Measurements from ENCODE around the gene INTS1.
"Not testable (repeated sequence)": the region's sequence is repeated elsewhere in the genome, so short reads cannot be mapped to it uniquely, and the experiment has no call there.

INTS1 gene

DNA sequence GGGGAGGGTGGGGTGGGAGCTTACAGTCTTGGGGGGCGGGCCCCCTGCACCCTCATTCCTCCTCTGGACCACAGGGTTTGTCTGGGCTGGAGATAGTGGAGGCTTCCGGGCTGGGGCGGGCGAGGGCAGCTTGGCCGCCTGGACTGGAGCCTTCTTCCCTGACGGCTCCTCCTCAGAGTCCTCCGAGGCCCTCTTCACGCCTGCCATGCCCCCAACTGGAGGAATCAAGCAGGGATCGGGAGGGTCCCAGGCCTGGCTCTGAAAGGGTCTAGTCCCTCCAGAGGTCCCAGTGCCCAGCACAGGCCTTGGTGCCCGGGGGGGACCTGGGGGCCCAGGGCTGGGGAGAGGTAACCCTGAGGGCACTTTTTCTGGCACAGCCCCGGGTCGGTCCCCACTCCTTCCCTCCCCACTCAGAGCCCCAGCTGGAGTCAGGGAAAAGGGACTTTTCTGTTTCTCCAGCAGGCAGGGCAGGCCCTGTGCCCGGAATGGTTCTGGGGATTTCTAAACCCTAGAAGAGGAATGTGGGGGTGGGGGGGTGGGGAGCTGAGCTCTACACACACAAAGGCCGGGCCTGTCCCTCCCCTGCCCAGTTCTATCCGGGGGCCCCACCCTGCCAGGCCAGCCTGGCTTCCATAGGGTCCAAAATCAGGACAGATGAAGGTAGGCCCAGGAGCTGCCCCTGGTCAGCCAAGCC is 56.5 kb downstream of the INTS1 start:
- Histone ChIP-seq H3K27ac (ENCODE audit: low read depth, low read length, poor library complexity, severe bottlenecking) (no peak overlapping the region), H3F3A (ENCODE audit: insufficient read depth, low read length) (no peaks in the 10 kb centered on the region), H4K20me1 (ENCODE audit: insufficient read depth, low read length) (no peaks in the 10 kb centered on the region), H3K9me3 (ENCODE audit: low read length) (no peaks in the 10 kb centered on the region), H2AFZ (ENCODE audit: low read length) (no peak overlapping the region), H3K4me2 (ENCODE audit: low read length) (no peak overlapping the region), H3K4me1 (ENCODE audit: insufficient read depth, low read length, severe bottlenecking) (no peaks in the 10 kb centered on the region), H3K9ac (ENCODE audit: low read length) (no peak overlapping the region), H3K79me2 (ENCODE audit: insufficient read depth, low read length) (no peaks in the 10 kb centered on the region), H3K27me3 (ENCODE audit: insufficient read depth, low read length) (no peaks in the 10 kb centered on the region; the same call in 1 of the 2 replicates), H3K4me3 (ENCODE audit: low read depth, low read length, poor library complexity, severe bottlenecking) (no peak overlapping the region), H3K9me2 (ENCODE audit: low read depth, low read length) (no peaks in the 10 kb centered on the region), H3K36me3 (ENCODE audit: insufficient read depth, low read length) (no peaks in the 10 kb centered on the region)
- no peak for TF ChIP-seq EZH2 (IDR thresholded peaks at IDR 0.05; ENCODE audit: borderline replicate concordance, low read length)
- TF ChIP-seq, protein P1, sequence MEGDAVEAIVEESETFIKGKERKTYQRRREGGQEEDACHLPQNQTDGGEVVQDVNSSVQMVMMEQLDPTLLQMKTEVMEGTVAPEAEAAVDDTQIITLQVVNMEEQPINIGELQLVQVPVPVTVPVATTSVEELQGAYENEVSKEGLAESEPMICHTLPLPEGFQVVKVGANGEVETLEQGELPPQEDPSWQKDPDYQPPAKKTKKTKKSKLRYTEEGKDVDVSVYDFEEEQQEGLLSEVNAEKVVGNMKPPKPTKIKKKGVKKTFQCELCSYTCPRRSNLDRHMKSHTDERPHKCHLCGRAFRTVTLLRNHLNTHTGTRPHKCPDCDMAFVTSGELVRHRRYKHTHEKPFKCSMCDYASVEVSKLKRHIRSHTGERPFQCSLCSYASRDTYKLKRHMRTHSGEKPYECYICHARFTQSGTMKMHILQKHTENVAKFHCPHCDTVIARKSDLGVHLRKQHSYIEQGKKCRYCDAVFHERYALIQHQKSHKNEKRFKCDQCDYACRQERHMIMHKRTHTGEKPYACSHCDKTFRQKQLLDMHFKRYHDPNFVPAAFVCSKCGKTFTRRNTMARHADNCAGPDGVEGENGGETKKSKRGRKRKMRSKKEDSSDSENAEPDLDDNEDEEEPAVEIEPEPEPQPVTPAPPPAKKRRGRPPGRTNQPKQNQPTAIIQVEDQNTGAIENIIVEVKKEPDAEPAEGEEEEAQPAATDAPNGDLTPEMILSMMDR (IDR thresholded peaks at IDR 0.05; ENCODE audit: low read length), result no peak

DNA sequence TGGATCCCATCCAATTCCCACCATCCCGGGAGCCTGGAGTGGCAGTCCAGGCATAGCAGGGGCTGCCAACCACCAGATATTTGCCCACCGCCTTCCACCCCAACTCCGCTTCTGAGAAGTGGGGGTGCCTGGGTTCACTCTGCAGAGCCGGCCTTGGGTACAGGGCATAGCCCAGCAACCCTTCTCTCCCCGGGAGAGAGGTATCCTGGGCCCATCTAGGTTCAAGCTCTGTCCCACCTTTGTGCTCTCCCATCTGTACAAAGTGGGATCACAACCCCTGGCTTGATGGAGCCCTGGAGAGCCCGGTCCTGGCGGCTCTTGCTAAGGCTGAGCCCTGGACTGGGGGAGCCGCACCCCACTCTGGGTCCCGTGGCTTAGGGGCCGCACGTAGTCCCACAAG is 57.1 kb downstream of the INTS1 start:
- Histone ChIP-seq H2AFZ (ENCODE audit: low read length) (no peak overlapping the region), H3K27ac (ENCODE audit: low read depth, low read length, poor library complexity, severe bottlenecking) (no peak overlapping the region), H3K36me3 (ENCODE audit: insufficient read depth, low read length) (no peaks in the 10 kb centered on the region), H3K9ac (ENCODE audit: low read length) (no peak overlapping the region), H3K27me3 (ENCODE audit: insufficient read depth, low read length) (no peaks in the 10 kb centered on the region), H3K9me3 (ENCODE audit: low read length) (no peaks in the 10 kb centered on the region), H3K9me2 (ENCODE audit: low read depth, low read length) (no peaks in the 10 kb centered on the region), H3K4me3 (ENCODE audit: low read depth, low read length, poor library complexity, severe bottlenecking) (no peak overlapping the region), H3K4me1 (ENCODE audit: insufficient read depth, low read length, severe bottlenecking) (no peaks in the 10 kb centered on the region), H3K4me2 (ENCODE audit: low read length) (no peak overlapping the region), H3K79me2 (ENCODE audit: insufficient read depth, low read length) (no peaks in the 10 kb centered on the region), H3F3A (ENCODE audit: insufficient read depth, low read length) (no peaks in the 10 kb centered on the region), H4K20me1 (ENCODE audit: insufficient read depth, low read length) (no peaks in the 10 kb centered on the region)
- TF ChIP-seq, protein P1 (IDR thresholded peaks at IDR 0.05; ENCODE audit: low read length), result no peak
- TF ChIP-seq EZH2 (IDR thresholded peaks at IDR 0.05; ENCODE audit: borderline replicate concordance, low read length), result no peak

DNA sequence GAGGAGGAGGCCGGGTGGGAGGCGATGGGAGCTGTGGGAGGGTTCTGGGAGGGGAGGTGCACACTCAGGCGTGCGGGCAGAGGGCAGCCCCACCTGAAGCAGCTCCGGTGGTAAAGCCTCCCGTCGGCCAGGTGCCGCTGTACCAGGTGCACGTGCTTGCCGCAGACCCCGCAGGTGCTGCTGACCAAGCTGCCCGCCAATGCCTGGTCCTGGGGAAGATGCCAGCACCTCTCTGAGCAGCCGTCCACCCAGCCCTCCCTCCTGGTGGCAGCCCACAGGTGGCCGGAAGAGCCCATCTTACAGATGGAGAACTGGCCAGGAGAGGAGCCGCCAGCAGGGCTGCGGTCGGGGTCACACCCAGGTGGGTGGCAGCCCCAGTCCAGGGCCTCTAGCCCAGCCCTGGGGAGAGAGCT is 57.6 kb downstream of the INTS1 start:
- no peak overlapping the region for H2AFZ ChIP-seq (ENCODE audit: low read length)
- no peaks in the 10 kb centered on the region for H3K4me1 ChIP-seq (ENCODE audit: insufficient read depth, low read length, severe bottlenecking)
- H3K36me3 ChIP-seq (ENCODE audit: insufficient read depth, low read length), result no peaks in the 10 kb centered on the region
- H4K20me1 ChIP-seq (ENCODE audit: insufficient read depth, low read length), result no peaks in the 10 kb centered on the region
- H3K79me2 ChIP-seq (ENCODE audit: insufficient read depth, low read length), result no peaks in the 10 kb centered on the region
- H3K9me2 ChIP-seq (ENCODE audit: low read depth, low read length), result no peaks in the 10 kb centered on the region
- H3K27me3 ChIP-seq (ENCODE audit: insufficient read depth, low read length), result no peaks in the 10 kb centered on the region
- H3F3A ChIP-seq (ENCODE audit: insufficient read depth, low read length), result no peaks in the 10 kb centered on the region
- H3K4me3 ChIP-seq (ENCODE audit: low read depth, low read length, poor library complexity, severe bottlenecking), result no peak overlapping the region
- no peak overlapping the region for H3K4me2 ChIP-seq (ENCODE audit: low read length)
- H3K27ac ChIP-seq (ENCODE audit: low read depth, low read length, poor library complexity, severe bottlenecking), result no peak overlapping the region
- H3K9me3 ChIP-seq (ENCODE audit: low read length), result no peaks in the 10 kb centered on the region
- no peak overlapping the region for H3K9ac ChIP-seq (ENCODE audit: low read length)
- TF ChIP-seq, protein P1 (IDR thresholded peaks at IDR 0.05; ENCODE audit: low read length), result no peak
- TF ChIP-seq EZH2 (IDR thresholded peaks at IDR 0.05; ENCODE audit: borderline replicate concordance, low read length), result no peak

DNA sequence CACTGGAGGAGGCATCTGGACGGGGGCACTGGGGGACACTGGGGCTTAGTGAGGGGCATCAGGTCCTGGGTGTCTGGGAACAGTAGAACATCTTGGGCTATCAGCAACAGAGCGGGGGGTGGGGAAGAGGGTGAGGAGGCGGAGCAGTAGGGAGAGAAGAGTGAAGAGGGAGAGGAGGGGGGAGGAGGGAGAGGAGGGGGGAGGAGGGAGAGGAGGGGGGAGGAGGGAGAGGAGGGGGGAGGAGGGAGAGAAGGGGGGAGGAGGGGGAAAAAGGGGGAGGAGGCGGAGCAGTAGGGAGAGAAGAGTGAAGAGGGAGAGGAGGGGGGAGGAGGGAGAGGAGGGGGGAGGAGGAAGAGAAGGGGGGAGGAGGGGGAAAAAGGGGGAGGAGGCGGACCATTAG is 58.2 kb downstream of the INTS1 start:
- not testable (repeated sequence) for H3K27me3 ChIP-seq (ENCODE audit: insufficient read depth, low read length)

More for the DNA sequence above, 58.2 kb downstream of the INTS1 start:
- H3K4me2 ChIP-seq (ENCODE audit: low read length); H2AFZ ChIP-seq (ENCODE audit: low read length); H3K36me3 ChIP-seq (ENCODE audit: insufficient read depth, low read length); H3K27ac ChIP-seq (ENCODE audit: low read depth, low read length, poor library complexity, severe bottlenecking); H3K9me2 ChIP-seq (ENCODE audit: low read depth, low read length); H3F3A ChIP-seq (ENCODE audit: insufficient read depth, low read length); H4K20me1 ChIP-seq (ENCODE audit: insufficient read depth, low read length); H3K4me1 ChIP-seq (ENCODE audit: insufficient read depth, low read length, severe bottlenecking); H3K4me3 ChIP-seq (ENCODE audit: low read depth, low read length, poor library complexity, severe bottlenecking); H3K9me3 ChIP-seq (ENCODE audit: low read length); H3K9ac ChIP-seq (ENCODE audit: low read length); H3K79me2 ChIP-seq (ENCODE audit: insufficient read depth, low read length): not testable (repeated sequence)

All from OCI-LY1 (cell line).